HG03280 (cell line): ENCODE measurements around the gene TMEM254.
A peak's percentile ranks its signal among the peaks of the same experiment; 100 is the strongest.
"Not testable (repeated sequence)": the region's sequence is repeated elsewhere in the genome, so short reads cannot be mapped to it uniquely, and the experiment has no call there.

ENCODE experiments used
- ATAC-seq: cut with Tn5 transposase; IDR thresholded peaks from one replicate; pipeline ENCODE4 v1.9.1; 2021; ENCODE audit warnings: mild to moderate bottlenecking, moderate library complexity; ENCODE audit not compliant: unreplicated experiment

The TMEM254 gene

GRCh38 chr10:80075781-80076180 is 2.7 kb upstream of the TMEM254 start:
- ATAC-seq, result no peak

GRCh38 chr10:80077869-80078447 is 507 bp upstream of the TMEM254 start:
- ATAC-seq, result no peak

- ATAC-seq, result no peak
Measured at GRCh38 chr10:80079312-80079719, 851 bp downstream of the TMEM254 start.

GRCh38 chr10:80081026-80081425 is 2.6 kb downstream of the TMEM254 start:
- no peak for ATAC-seq

GRCh38 chr10:80081801-80082750 is 3.6 kb downstream of the TMEM254 start:
- no peak for ATAC-seq

GRCh38 chr10:80090121-80090520 is 11.7 kb downstream of the TMEM254 start:
- ATAC-seq, result no peak

- no peak for ATAC-seq
Measured at GRCh38 chr10:80094231-80094630, 15.8 kb downstream of the TMEM254 start.

GRCh38 chr10:80098272-80098671 is 19.8 kb downstream of the TMEM254 start:
- ATAC-seq, result not testable (repeated sequence)

GRCh38 chr10:80099295-80099694 is 20.8 kb downstream of the TMEM254 start:
- ATAC-seq, result not testable (repeated sequence)

- no peak for ATAC-seq
Measured at GRCh38 chr10:80100116-80100515, 21.7 kb downstream of the TMEM254 start.

- ATAC-seq, result no peak
Measured at GRCh38 chr10:80100861-80101695, 22.6 kb downstream of the TMEM254 start.

GRCh38 chr10:80104066-80104926 is 25.8 kb downstream of the TMEM254 start:
- ATAC-seq, result peak; percentile 96

- ATAC-seq, result no peak
Measured at GRCh38 chr10:80108576-80109239, 30.2 kb downstream of the TMEM254 start.

- no peak for ATAC-seq
Measured at GRCh38 chr10:80110986-80111385, 32.5 kb downstream of the TMEM254 start.

GRCh38 chr10:80118669-80119068 is 40.2 kb downstream of the TMEM254 start:
- ATAC-seq, result no peak

GRCh38 chr10:80122110-80122710 is 43.7 kb downstream of the TMEM254 start:
- no peak for ATAC-seq

- ATAC-seq, result no peak
Measured at GRCh38 chr10:80122746-80123145, 44.3 kb downstream of the TMEM254 start.

GRCh38 chr10:80126876-80127275 is 48.4 kb downstream of the TMEM254 start:
- no peak for ATAC-seq

GRCh38 chr10:80131499-80131901 is 53.0 kb downstream of the TMEM254 start:
- no peak for ATAC-seq
